Lung (tissue), 12 donors: ENCODE measurements around the gene RBM38. TPM values are rescaled to one million over a fixed set of nuclear protein-coding genes. Genes with fewer than 3 reads are reported as not detected.

ENCODE experiments used
- ATAC-seq: fragments of 200-7000 bp; cut with Tn5 transposase; one replicate; pipeline ENCODE4 v1.9.1; 2020; ENCODE audit warnings: moderate number of reproducible peaks; ENCODE audit not compliant: insufficient read depth, low FRiP score
- DNase-seq, 3 donors: peaks; one replicate each; pipeline ENCODE4 v3.0.0-alpha.2; 2013 to 2017
- H3K27ac ChIP-seq, 2 donors: one replicate each; pipeline ENCODE4 v1.5.1; 2013; ENCODE audit warnings: mild to moderate bottlenecking in 2 of 2, moderate library complexity in 2 of 2, control low read depth in 1 of 2, inconsistent platforms in 1 of 2, low read depth in 1 of 2, low read length in 1 of 2
- H3K27me3 ChIP-seq, 3 donors: one replicate each; pipeline ENCODE4 v1.5.1; 2013; ENCODE audit warnings: low read length in 2 of 3; ENCODE audit not compliant: control insufficient read depth in 3 of 3, insufficient read depth in 3 of 3
- H3K36me3 ChIP-seq, 4 donors: one replicate each; pipeline ENCODE4 v1.5.1; 2013; ENCODE audit warnings: low read length in 4 of 4, mild to moderate bottlenecking in 1 of 4, moderate library complexity in 1 of 4; ENCODE audit not compliant: control insufficient read depth in 4 of 4, insufficient read depth in 4 of 4
- H3K4me1 ChIP-seq, 5 donors: one replicate each; pipeline ENCODE4 v1.5.1; 2013; ENCODE audit warnings: low read length in 5 of 5, mild to moderate bottlenecking in 2 of 5, moderate library complexity in 1 of 5; ENCODE audit not compliant: control insufficient read depth in 5 of 5, insufficient read depth in 5 of 5
- H3K4me3 ChIP-seq: one replicate; pipeline ENCODE4 v1.5.1; 2013; ENCODE audit warnings: mild to moderate bottlenecking, control low read depth, moderate library complexity
- H3K9ac ChIP-seq, 2 donors: one replicate each; pipeline ENCODE4 v1.5.1; 2013; ENCODE audit warnings: low read length in 2 of 2, control low read depth in 1 of 2; ENCODE audit not compliant: insufficient read depth in 1 of 2
- H3K9me3 ChIP-seq, 4 donors: one replicate each; pipeline ENCODE4 v1.5.1; 2013; ENCODE audit warnings: low read length in 3 of 4, mild to moderate bottlenecking in 1 of 4, moderate library complexity in 1 of 4; ENCODE audit not compliant: control insufficient read depth in 4 of 4, insufficient read depth in 3 of 4
- CTCF ChIP-seq: IDR thresholded peaks from 2 replicates; pipeline ENCODE4 v1.5.1; 2012; ENCODE audit warnings: mild to moderate bottlenecking; ENCODE audit errors: control extremely low read depth, extremely low read depth
- WGBS, 2 donors: extraction: QIAGEN DNeasy Blood & Tissue Kit; methylation state at CpG; one replicate each; pipeline ENCODE4 v1.1.7; 2013; 5-methylcytosine and 5-hydroxymethylcytosine counted together
- polyA plus RNA-seq, 2 donors: library from polyadenylated mRNA; stranded (reverse); fragments of 200-250 nt; gene quantifications; one replicate each; pipeline ENCODE4 v1.2.1, GENCODE V29; 2013
- total RNA-seq, 2 donors: library from RNA; depleted of rRNA in 1 of 2; stranded (reverse); fragments of >200 nt in 1 of 2; gene quantifications; one replicate each; pipeline ENCODE4 v1.2.1, GENCODE V29; 2014 to 2021
- donor health status: control.
- donor health status: control.
- donor health status: Bipolar disorder and iron deficiency.
- donor health status: healthy.
- donor health status: DM: yes; HTN: yes; CAD: no.

RBM38 gene
- total and polyA plus RNA-seq, 4 donors: 23.1 to 38.6 (median 30.9) TPM

- TF ChIP-seq CTCF: no peak
- Histone ChIP-seq H3K27me3 (no peaks in the 10 kb centered on the region), H3K4me3 (peak overlapping the region; percentile 41), H3K4me1 (peaks cover 3 to 36% (median 14%) of the 10 kb centered on the region in 5 donors), H3K27ac (peak overlapping the region; percentile 57 to 73), H3K9me3 (peaks cover 0 to 2% (median 0%) of the 10 kb centered on the region in 4 donors), H3K36me3 (peaks cover 0 to 21% (median 12%) of the 10 kb centered on the region in 4 donors), H3K9ac (no peak overlapping the region)
- DNase-seq (no peak), ATAC-seq (no peak)
- WGBS, 2 donors: 35 to 41% methylated on average over 28 to 33 of the region's 33 CpGs
These were observed 1.5 kb downstream of the RBM38 start for GRCh38 chr20:57392512-57393271.

GRCh38 chr20:57393321-57394120 is 2.3 kb downstream of the RBM38 start:
- Histone ChIP-seq H3K9me3 (peaks cover 0 to 2% (median 0%) of the 10 kb centered on the region in 4 donors), H3K36me3 (peaks cover 0 to 21% (median 13%) of the 10 kb centered on the region in 4 donors), H3K9ac (no peak overlapping the region), H3K4me1 (peaks cover 4 to 39% (median 14%) of the 10 kb centered on the region in 5 donors), H3K27ac (peak overlapping the region in 1 of 2 donors; percentile 57), H3K4me3 (peak overlapping the region; percentile 41), H3K27me3 (no peaks in the 10 kb centered on the region)
- ATAC-seq: no peak
- no peak for TF ChIP-seq CTCF
- DNase-seq: no peak
- 85 to 90% methylated on average over 14 of the region's 14 CpGs for WGBS, 2 donors

- ATAC-seq (no peak), DNase-seq (no peak)
- 86 to 88% methylated on average over 27 of the region's 27 CpGs for WGBS, 2 donors
- no peak overlapping the region for H3K4me3 ChIP-seq
- no peak for TF ChIP-seq CTCF
- H3K9me3 ChIP-seq: peaks cover 0 to 2% (median 0%) of the 10 kb centered on the region in 4 donors
- H3K9ac ChIP-seq: no peak overlapping the region
- peaks cover 0 to 21% (median 13%) of the 10 kb centered on the region in 4 donors for H3K36me3 ChIP-seq
- peak overlapping the region; percentile 48 to 94 for H3K27ac ChIP-seq
- no peaks in the 10 kb centered on the region for H3K27me3 ChIP-seq
- H3K4me1 ChIP-seq: peaks cover 4 to 46% (median 14%) of the 10 kb centered on the region in 5 donors
These were observed 3.2 kb downstream of the RBM38 start for GRCh38 chr20:57394121-57395082.
